Activated gamma-delta T cell treated with anti-CD3 and anti-CD28 coated beads, Interleukin-2, amount 50 U/mL, for 16 hours (primary cell): ENCODE measurements around the gene PTPRE.

Source experiments
- DNase-seq: peaks from one replicate; pipeline ENCODE4 v3.0.0-alpha.2; 2020; ENCODE audit warnings: low read depth

PTPRE gene

GRCh38 chr10:127953876-127954275, 47.0 kb downstream of the PTPRE start:
- no peak for DNase-seq

GRCh38 chr10:127959428-127959827, 52.5 kb downstream of the PTPRE start:
- no peak for DNase-seq

- DNase-seq = no peak
These were observed 54.2 kb downstream of the PTPRE start for GRCh38 chr10:127961071-127961470.

- DNase-seq = no peak
These were observed 55.3 kb downstream of the PTPRE start for GRCh38 chr10:127962205-127962604.

- DNase-seq = no peak
These were observed 56.2 kb downstream of the PTPRE start for GRCh38 chr10:127963136-127963535.

- no peak for DNase-seq
These were observed 57.7 kb downstream of the PTPRE start for GRCh38 chr10:127964621-127965020.

GRCh38 chr10:127966875-127967274, 60.0 kb downstream of the PTPRE start:
- DNase-seq = no peak

GRCh38 chr10:127968027-127968441, 61.1 kb downstream of the PTPRE start:
- no peak for DNase-seq

GRCh38 chr10:127968659-127969058, 61.8 kb downstream of the PTPRE start:
- DNase-seq = no peak

GRCh38 chr10:127971101-127971946, 64.4 kb downstream of the PTPRE start:
- no peak for DNase-seq

GRCh38 chr10:127971963-127972615, 65.2 kb downstream of the PTPRE start:
- no peak for DNase-seq

- DNase-seq = no peak
These were observed 66.0 kb downstream of the PTPRE start for GRCh38 chr10:127972751-127973357.

- no peak for DNase-seq
These were observed 66.9 kb downstream of the PTPRE start for GRCh38 chr10:127973791-127974311.

GRCh38 chr10:127974911-127975310, 68.0 kb downstream of the PTPRE start:
- no peak for DNase-seq

- DNase-seq = no peak
These were observed 69.4 kb downstream of the PTPRE start for GRCh38 chr10:127976286-127976685.

- no peak for DNase-seq
These were observed 69.9 kb downstream of the PTPRE start for GRCh38 chr10:127976701-127977356.

- DNase-seq = no peak
These were observed 70.6 kb downstream of the PTPRE start for GRCh38 chr10:127977357-127978009.

GRCh38 chr10:127978481-127978880, 71.6 kb downstream of the PTPRE start:
- DNase-seq = no peak

- no peak for DNase-seq
These were observed 72.1 kb downstream of the PTPRE start for GRCh38 chr10:127979045-127979444.

- DNase-seq = no peak
These were observed 72.7 kb downstream of the PTPRE start for GRCh38 chr10:127979566-127979965.

- no peak for DNase-seq
These were observed 74.0 kb downstream of the PTPRE start for GRCh38 chr10:127980898-127981297.

GRCh38 chr10:127982601-127983000, 75.7 kb downstream of the PTPRE start:
- no peak for DNase-seq
